GM12874 (cell line): ENCODE results near the gene HOXC11.

Source experiments
- CTCF ChIP-seq: IDR thresholded peaks from 2 replicates; pipeline ENCODE4 v1.5.1; 2011; ENCODE audit warnings: low read depth, mild to moderate bottlenecking, control low read depth, low read length, moderate library complexity; ENCODE audit not compliant: insufficient read depth

The HOXC11 gene

GRCh38 chr12:54010053-54010971, 37.4 kb downstream of the HOXC11 start:
- TF ChIP-seq CTCF: no peak

- TF ChIP-seq CTCF: no peak
These were observed 38.2 kb downstream of the HOXC11 start for GRCh38 chr12:54010972-54011664.

GRCh38 chr12:54011665-54012532, 39.0 kb downstream of the HOXC11 start:
- TF ChIP-seq CTCF: no peak

GRCh38 chr12:54012631-54013409, 39.9 kb downstream of the HOXC11 start:
- no peak for TF ChIP-seq CTCF

GRCh38 chr12:54014377-54015017, 41.6 kb downstream of the HOXC11 start:
- TF ChIP-seq CTCF: no peak

- no peak for TF ChIP-seq CTCF
These were observed 42.3 kb downstream of the HOXC11 start for GRCh38 chr12:54015018-54015931.
